DOHH2 (cell line): Measurements from ENCODE around the gene FAM72D.
"Not testable (repeated sequence)": the region's sequence is repeated elsewhere in the genome, so short reads cannot be mapped to it uniquely, and the experiment has no call there.

ENCODE experiments used
- H3F3A ChIP-seq: fragments of 200-600 bp; sonication (generic), shearing (Covaris generic); 2 replicates; pipeline ENCODE4 v1.6.0; 2016; ENCODE audit warnings: antibody characterized with exemption, mild to moderate bottlenecking; ENCODE audit not compliant: control insufficient read depth, insufficient read depth
- H3K27ac ChIP-seq: fragments of 200-600 bp; sonication (generic); 2 replicates; pipeline ENCODE4 v1.5.1; 2014; ENCODE audit warnings: low read depth, mild to moderate bottlenecking, low read length, moderate library complexity
- H3K27me3 ChIP-seq: fragments of 200-600 bp; sonication (generic); 2 replicates; pipeline ENCODE4 v1.6.1; 2014; ENCODE audit warnings: mild to moderate bottlenecking, low read length, mixed read lengths; ENCODE audit not compliant: control insufficient read depth
- H3K36me3 ChIP-seq: fragments of 200-600 bp; sonication (generic); 2 replicates; pipeline ENCODE4 v1.6.1; 2014; ENCODE audit warnings: mild to moderate bottlenecking, low read length, moderate library complexity, mixed read lengths; ENCODE audit not compliant: control insufficient read depth
- H3K4me1 ChIP-seq: fragments of 200-600 bp; sonication (generic); 2 replicates; pipeline ENCODE4 v1.6.1; 2014; ENCODE audit warnings: mild to moderate bottlenecking, low read length, mixed read lengths; ENCODE audit not compliant: control insufficient read depth
- H3K4me2 ChIP-seq: fragments of 200-600 bp; sonication (generic); 2 replicates; pipeline ENCODE4 v1.6.0; 2014; ENCODE audit warnings: mild to moderate bottlenecking, low read length, moderate library complexity
- H3K4me3 ChIP-seq: fragments of 200-600 bp; sonication (generic); 2 replicates; pipeline ENCODE4 v1.5.1; 2014; ENCODE audit warnings: mild to moderate bottlenecking, low read length, mixed read lengths
- H3K79me2 ChIP-seq: fragments of 200-600 bp; sonication (generic); 2 replicates; pipeline ENCODE4 v1.6.1; 2014; ENCODE audit warnings: mild to moderate bottlenecking, low read length, mixed read lengths; ENCODE audit not compliant: control insufficient read depth
- H3K9me2 ChIP-seq: fragments of 200-600 bp; sonication (generic); replicated peaks from 2 replicates; pipeline ENCODE4 v1.6.1; 2014; ENCODE audit warnings: mild to moderate bottlenecking, low read length, mixed read lengths; ENCODE audit not compliant: control insufficient read depth
- H3K9me3 ChIP-seq: fragments of 200-600 bp; sonication (generic); 2 replicates; pipeline ENCODE4 v1.6.1; 2014; ENCODE audit warnings: antibody characterized with exemption, low read length, mixed read lengths; ENCODE audit not compliant: control insufficient read depth, insufficient read depth
- H4K20me1 ChIP-seq: fragments of 200-600 bp; sonication (generic); 2 replicates; pipeline ENCODE4 v1.6.0; 2014; ENCODE audit warnings: low read depth, mild to moderate bottlenecking, antibody characterized with exemption, low read length, moderate library complexity; ENCODE audit not compliant: control insufficient read depth, insufficient read depth

The FAM72D gene

DNA sequence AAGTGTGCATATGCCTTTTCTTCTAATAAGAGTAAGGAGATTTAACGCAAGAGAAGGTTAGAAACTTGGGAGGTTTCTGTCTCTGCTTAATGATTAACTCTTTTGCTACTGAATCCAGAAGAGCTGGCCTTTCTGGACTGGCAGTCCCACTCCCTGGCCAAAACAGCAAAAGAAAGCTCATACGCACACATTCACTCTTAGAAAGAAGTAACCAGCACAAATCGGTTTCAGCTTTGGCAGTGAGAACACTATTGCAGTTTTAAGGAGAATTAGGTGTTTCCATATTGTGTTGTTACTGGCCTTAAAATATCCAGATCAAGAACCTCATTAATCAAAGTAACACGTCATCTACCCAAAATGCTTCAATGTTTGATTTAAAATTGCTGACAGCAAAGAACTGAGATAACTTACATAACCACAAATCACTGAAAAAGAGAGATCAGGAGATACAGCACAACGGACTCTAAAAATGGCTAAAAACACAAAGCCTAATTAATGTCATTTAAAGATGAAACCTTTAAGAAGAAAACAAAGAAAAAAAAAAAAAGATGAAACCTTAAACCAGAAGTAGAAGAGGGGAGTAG lies 16.9 kb upstream of the FAM72D start:
- not testable (repeated sequence) for H3K9me2 ChIP-seq, H3K36me3 ChIP-seq, H3K27ac ChIP-seq, H3K4me3 ChIP-seq, H3K79me2 ChIP-seq, H3K4me2 ChIP-seq, H3K27me3 ChIP-seq, H3K9me3 ChIP-seq, H3K4me1 ChIP-seq, H4K20me1 ChIP-seq, H3F3A ChIP-seq

DNA sequence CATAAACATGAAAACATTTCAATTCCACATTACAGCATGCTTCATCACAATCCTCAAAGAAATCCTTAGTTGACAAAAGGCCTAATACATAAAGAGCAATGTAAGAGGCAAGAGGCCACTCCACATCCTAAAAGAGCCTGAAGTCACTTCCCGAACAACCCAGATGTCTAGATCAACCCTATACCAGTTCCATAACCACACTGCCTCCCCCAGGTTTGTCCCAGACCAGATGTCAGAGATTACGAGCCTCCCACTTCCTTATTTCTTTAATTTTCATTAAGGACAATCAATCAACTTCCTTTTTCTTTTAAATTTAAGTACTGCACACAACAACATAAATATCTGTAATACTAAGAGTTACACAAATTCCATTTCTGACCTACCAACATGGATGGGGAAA lies 16.0 kb upstream of the FAM72D start:
- H3K4me1 ChIP-seq, H3K4me3 ChIP-seq, H3K27me3 ChIP-seq, H3F3A ChIP-seq, H4K20me1 ChIP-seq, H3K4me2 ChIP-seq, H3K36me3 ChIP-seq, H3K27ac ChIP-seq, H3K79me2 ChIP-seq, H3K9me3 ChIP-seq, H3K9me2 ChIP-seq: not testable (repeated sequence)

DNA sequence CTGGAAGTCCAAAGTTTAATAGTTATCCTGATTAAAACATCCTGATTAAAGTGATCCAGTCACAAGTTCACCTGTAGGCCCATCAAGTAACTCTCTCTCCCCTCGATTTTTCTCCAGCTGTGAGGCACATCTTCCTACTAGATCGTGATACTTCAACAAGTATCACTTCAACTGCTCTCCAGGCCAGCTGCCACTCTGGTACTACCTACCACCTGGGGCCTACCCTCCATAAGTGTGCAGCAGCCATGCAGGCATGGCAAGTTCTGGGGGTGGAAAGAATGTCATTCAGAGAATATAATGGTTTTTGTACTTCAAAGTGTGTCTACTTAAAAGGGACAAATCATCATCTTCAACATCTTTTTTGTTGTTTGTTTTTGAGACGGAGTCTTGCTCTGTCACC lies 15.6 kb upstream of the FAM72D start:
- not testable (repeated sequence) for H3K4me3 ChIP-seq, H3K9me2 ChIP-seq, H3K27ac ChIP-seq, H4K20me1 ChIP-seq, H3K9me3 ChIP-seq, H3K4me1 ChIP-seq, H3F3A ChIP-seq, H3K4me2 ChIP-seq, H3K36me3 ChIP-seq, H3K27me3 ChIP-seq, H3K79me2 ChIP-seq

DNA sequence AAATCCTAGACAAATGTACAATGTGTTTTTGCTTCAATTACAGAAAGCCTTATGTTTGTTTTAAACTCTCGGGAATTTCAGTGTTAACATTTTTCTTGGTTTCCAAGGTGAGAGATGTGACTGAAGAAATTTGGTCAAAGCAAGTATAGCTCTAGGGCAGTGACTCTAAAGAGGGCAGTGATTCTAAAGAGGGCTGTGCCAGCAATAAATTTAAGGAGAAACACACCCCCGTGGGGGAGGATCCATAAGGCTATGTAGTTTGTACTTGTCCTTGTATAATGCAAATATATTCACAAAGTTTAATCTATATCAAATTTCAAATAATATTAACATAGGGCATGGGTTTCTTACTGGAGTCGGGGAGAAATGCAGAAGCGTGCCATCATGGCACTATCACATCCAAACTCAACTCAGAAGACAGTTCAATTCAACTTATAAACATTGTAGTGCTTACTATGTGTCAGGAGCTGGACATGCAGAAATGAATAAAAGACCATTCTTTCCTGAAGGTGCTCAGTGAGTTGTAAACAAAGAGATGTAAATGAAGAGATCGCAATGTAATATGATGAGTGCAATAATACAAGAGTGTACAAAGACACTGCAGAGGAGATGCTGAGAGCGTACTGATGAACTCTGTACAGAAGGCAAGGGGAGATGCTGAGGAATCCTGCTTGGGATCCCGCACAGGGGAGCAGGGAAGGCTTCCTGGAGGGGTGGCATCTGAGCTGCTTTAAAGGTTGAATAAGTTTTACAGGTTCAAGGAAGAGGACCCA lies 13.1 kb upstream of the FAM72D start:
- H3K27ac ChIP-seq, H3K27me3 ChIP-seq, H3K4me1 ChIP-seq, H3K4me3 ChIP-seq, H3K9me2 ChIP-seq, H3K9me3 ChIP-seq, H3K36me3 ChIP-seq, H3F3A ChIP-seq, H4K20me1 ChIP-seq, H3K79me2 ChIP-seq, H3K4me2 ChIP-seq: not testable (repeated sequence)

DNA sequence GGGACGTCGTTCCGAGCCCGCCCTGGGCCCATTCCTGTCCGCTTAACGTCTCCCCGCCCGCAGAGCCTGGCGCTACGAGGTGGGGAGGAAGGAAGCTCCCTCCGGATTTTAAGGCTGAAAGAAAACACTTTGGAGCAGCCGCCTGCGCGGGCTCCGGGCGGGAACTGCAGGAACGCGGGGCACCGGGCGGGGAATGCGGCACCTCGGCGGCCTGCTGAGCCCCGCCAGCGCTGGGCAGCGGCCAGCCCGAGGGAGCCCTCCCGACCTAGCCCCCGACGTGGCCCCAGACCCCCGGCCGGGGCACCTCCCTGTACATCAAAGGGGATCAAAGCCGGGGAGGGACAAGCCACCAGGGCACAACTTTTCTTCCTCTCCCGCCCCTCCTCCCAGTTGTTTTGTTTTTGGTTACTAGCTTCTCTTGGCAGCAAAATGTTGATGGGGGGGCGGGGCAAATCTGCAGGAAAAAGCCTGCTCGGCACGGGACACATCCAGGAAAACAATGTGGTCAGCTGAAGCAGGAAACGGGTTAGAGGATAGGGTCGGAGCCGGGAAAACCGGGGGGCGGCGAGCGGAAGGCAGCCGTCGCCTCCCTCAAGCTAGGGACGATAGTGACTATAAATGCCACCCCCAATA lies 2.1 kb upstream of the FAM72D start:
- not testable (repeated sequence) for H3K36me3 ChIP-seq, H4K20me1 ChIP-seq, H3K79me2 ChIP-seq, H3K27ac ChIP-seq, H3K9me3 ChIP-seq, H3K4me1 ChIP-seq, H3F3A ChIP-seq, H3K27me3 ChIP-seq, H3K9me2 ChIP-seq
- peak overlapping the region; percentile 49 for H3K4me3 ChIP-seq
- peak overlapping the region; percentile 48 for H3K4me2 ChIP-seq

DNA sequence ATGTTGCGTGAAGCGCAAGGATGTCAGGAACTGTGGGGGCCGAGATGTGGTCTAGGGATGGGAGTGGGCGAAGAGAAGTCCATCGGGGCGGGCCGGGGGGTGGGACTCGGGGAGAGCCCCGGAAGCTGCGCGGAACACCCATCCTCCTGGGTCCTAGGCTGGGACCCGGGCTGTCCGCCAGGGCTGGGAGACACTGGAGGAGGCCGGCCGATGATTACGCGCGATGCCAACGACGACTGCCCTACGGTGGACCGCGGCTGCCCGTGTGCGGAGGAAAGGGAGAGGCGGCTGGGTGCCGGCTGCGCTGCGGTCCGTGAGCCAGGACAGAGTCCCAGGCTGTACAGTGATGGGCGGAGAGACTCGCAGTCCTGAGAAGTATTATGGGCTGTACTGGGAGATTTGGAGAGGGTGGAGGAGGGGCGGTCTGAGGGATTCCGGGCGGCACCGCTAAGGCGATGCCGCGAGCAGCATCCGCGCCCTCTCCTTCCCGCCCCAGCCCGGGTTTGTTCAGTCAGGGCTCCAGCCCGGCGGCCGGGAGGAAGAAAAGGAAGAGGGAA lies 1.0 kb upstream of the FAM72D start:
- H3K27me3 ChIP-seq, H3K9me3 ChIP-seq, H3K9me2 ChIP-seq, H3K4me1 ChIP-seq, H3K36me3 ChIP-seq, H4K20me1 ChIP-seq, H3K27ac ChIP-seq, H3F3A ChIP-seq, H3K4me2 ChIP-seq, H3K79me2 ChIP-seq: not testable (repeated sequence)
- peak overlapping the region; percentile 53; the same call in 1 of the 2 replicates for H3K4me3 ChIP-seq

DNA sequence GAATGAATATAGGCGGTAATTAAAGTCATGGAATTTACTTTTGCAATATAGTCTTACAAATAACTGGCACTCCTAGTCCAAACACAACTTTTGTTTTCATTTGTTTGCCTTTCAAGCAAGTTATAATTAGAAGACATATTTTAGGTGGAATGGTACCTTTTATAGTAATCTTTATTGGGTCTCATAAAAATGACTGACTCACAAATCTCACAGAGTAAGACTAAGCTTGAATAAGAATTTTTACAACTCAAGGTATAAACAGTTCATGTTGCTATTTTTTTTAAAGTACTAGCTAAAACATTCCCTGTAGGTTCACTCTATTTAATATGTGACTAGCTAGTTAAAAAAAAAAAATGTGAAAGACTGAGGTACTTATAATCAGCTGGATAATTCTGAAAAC lies 6.0 kb downstream of the FAM72D start:
- not testable (repeated sequence) for H3F3A ChIP-seq, H4K20me1 ChIP-seq, H3K79me2 ChIP-seq, H3K27ac ChIP-seq, H3K36me3 ChIP-seq, H3K27me3 ChIP-seq, H3K4me3 ChIP-seq, H3K9me3 ChIP-seq, H3K4me2 ChIP-seq, H3K9me2 ChIP-seq, H3K4me1 ChIP-seq

DNA sequence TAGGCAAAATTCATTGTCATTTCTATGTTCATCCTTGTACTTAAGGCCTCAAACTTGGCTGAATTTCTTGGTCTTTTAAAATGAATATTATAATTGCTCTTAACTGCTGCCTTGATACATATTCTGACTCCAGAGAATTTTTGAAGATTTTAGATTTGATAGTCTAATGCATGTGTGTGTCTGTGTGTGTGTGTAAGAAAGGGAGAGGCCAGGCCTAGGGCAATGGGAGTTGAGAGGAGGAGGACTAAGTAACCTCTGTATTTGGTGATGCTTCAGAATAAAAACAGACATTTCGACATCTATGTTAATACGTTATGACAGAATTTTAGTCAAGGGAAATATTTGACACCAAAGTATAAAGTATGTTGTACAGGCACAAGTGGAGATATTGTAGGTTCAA lies 7.5 kb downstream of the FAM72D start:
- H3F3A ChIP-seq, H3K9me3 ChIP-seq, H3K79me2 ChIP-seq, H3K27ac ChIP-seq, H3K4me2 ChIP-seq, H3K27me3 ChIP-seq, H3K4me1 ChIP-seq, H3K9me2 ChIP-seq, H3K4me3 ChIP-seq, H3K36me3 ChIP-seq, H4K20me1 ChIP-seq: not testable (repeated sequence)
